GM18526 (cell line): ENCODE data around the gene VPS37B.

ENCODE experiments used
- POLR2A ChIP-seq: IDR thresholded peaks from 3 replicates; pipeline ENCODE4 v1.6.1; 2011; ENCODE audit not compliant: insufficient read length; ENCODE audit errors: extremely low read depth

The VPS37B gene

DNA sequence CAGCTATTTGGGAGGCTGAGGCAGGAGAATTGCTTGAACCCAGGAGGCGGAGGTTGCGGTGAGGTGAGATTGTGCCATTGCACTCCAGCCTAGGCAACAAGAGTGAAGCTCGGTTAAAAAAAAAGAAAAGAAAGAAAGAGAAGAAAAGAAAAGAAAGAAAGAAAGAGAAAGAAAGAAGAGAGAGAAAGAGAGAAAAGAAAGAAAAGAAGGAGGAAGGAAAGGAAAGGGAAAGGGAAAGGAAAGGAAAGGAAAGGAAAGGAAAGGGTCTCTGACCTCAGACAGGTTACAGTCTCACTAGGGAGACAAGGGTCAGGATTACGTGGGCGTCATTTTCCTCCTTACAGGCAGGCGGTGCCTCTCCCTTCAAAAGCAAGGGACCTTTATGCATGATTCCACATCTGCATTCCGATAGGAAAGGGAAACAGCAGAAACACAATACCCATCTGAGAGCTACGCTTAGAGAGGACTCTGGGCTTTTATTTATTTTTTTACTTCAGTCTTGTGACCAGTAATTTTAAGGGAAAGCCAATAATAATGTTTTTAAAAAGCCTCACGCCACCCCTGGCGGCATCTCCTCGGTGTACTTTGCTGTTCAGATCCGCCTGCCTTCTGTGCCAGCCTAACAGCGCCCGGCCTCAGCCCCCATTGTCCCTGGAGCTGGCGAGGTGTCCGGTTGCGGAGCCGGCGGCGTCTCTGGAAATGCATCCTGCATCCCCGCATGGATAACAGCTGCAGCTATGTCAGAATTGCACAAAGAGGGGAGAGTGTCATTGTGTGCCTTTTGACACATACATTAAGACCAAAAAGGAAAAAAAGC is 61.6 kb downstream of the VPS37B start:
- no peak for TF ChIP-seq POLR2A

DNA sequence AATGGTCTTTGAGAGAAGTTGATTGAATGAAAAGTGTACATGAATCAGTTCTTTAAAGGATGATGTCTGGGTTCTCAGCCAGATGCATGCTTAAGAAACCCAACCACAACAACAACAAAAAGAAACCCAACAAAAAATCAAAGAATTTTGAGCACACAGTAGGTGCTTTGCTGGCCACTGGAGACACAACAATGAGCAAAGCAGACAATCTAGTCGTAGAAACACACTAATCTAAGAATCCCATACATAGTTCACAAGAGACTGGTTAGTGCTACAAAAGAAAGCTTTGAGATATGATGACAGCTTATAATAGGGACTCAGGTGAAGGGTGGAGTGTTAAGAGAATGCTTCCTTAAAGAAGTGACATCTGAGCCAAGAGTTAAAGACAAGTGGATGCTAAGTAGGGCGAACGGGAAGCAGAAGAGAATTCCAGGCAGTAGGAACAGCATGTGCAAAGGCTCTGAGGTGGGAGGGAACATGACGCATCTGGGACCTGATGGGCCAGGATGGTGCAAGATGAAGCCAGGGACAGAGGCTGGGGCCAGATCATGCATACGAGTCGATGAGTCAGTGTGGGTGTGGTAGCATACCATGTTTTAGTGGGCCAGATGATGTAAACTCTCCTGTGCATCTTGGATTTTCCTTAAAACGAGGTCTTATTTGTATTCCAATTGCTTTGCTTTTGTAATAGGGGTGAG is 65.3 kb downstream of the VPS37B start:
- no peak for TF ChIP-seq POLR2A

DNA sequence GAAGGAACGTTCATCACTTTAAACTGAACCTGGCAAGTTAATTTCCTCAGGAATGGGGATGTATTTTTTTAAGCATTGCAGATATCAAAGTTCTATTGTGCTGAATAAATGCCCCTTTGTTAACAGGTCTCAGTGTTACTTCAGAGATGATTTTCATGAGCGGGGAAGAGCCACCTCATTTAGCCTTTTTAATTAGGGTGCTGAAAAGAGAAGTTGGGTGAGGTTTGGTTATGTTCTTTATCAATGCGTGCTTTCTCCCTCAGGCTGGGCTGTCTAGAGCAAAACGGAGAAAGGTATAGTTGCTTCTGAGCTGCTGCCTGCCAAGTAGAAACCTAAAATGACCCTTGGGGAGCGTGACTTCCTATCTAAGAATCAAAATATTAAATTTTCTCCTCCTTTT is 68.7 kb downstream of the VPS37B start:
- no peak for TF ChIP-seq POLR2A

DNA sequence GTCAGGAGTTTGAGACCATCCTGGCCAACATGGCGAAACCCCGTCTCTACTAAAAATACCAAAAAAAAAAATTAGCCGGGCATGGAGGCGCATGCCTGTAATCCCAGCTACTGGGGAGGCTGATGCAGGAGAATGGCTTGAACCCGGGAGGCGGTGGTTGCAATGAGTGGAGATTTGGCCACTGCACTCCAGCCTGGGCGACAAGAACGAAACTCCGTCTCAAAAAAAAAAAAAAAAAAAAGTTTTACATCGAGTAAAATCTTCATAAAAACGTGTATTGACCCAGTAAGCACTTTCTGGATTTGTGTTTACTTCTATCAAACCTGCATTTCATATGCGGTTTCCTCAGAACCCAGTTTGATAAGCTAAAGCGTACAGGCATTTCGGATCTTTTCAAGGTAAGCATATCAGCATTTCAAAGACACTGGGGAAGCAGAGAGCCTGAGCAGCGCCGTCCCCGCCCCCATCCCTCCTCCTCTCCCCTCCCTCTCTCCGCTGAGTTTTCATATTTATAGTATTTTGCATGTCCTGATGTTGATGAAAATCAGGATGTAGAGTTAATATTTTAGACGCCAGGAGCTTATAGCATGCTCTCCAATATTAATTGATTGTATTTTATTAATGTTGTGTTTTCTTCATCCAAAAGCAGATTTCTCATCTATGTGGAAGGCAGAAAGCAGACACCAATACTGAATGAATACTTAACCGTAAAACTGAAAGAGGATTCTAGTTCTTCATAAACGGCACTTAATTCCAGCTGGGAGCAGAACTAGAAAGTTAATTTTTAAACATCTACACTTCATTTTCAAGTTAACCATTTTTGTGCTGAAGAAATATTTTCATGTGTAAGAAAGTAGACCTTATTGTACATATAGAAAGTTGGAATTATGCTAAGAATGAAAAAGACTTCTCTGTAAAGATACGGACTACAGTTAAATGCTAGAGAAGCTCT is 69.9 kb downstream of the VPS37B start:
- no peak for TF ChIP-seq POLR2A

DNA sequence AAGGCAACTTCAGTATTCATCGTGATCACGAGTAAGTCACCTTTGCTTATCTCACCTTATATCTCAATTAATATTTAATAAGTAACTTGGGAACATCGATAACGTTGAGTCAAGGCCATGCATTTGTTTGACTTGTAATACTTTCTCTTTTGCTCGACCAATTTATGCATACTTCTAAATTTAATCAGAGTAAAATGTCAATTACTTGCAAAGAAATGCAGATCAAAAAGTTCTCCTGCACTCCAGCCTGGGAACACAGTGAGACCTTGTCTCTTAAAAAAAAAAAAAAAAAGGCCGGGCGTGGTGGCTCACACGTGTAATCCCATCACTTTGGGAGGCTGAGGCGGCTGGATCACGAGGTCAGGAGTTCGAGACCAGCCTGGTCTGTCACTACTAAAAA is 72.5 kb downstream of the VPS37B start:
- TF ChIP-seq POLR2A: no peak

DNA sequence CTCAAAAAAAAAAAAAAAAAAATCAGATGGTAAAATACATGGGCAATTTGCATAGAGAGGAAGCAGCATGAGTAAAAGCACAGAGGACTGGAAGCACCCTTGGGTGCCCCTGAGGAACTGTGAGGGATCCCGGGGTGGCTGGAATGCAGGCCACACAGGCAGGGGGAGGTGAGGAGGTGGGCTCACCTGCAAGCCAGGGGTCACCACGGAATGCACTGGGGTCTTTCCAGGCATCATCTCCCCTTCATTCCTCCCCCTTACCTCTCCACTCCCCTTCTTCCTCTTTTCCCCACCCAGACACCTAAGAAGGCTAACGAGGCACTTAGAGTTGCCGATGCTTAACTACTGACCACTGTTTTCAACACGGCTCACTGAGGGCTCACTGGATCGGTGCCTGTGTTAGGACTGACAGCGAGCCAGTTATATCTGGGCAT is 75.1 kb downstream of the VPS37B start:
- no peak for TF ChIP-seq POLR2A

DNA sequence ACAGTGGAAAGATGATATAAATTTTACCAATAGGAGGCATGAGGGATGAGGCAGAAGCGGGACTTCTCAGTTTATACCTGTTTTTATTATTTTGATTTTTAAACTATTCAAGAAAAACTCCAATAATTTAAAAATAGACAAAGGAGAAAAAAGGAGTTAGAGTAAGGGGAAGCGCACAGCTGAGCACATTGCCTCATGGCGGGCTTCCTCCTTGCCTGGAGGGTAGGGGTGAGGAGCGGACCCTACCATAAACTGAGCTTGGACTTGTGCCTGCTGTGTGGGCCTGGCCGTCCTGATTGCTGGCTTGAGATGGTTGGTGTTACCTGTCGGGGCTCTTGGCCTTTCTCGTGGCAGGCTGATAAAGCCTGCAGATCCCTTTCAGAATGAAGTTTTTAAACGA is 75.8 kb downstream of the VPS37B start:
- no peak for TF ChIP-seq POLR2A

DNA sequence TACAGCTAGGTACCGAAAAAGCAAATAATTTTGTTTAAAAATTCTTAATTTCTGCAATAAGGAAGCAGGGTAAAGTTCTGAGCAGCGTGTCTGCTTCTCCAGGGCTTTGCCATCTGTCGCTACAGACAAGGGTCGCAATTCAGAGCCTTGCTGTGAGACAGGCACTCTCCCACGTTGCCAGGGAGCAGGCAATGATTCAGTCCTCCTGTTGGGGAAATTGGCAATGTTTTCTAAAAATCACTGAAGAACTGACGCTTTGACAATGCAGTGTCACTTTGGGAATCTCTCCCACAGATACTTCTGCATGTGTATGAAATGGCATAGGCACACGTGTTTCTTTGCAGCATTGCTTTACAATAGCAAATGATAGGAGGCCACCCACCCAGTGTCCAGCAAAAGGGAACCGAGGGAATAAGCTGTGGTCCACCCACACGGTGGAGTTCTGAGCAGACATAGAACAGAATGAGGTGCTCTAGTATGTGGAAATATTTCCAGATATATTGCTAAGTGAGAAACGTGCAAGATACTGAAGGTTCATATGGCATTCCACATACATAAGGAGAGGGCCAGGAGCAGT is 76.6 kb downstream of the VPS37B start:
- TF ChIP-seq POLR2A: no peak
